Osteocyte (in vitro differentiated cells): ENCODE results near the gene AKAP6. TPM values are rescaled to one million over a fixed set of nuclear protein-coding genes. Genes with fewer than 3 reads are reported as not detected.

Experiments used
- DNase-seq: peaks from one replicate; pipeline ENCODE4 v3.0.0; 2021; ENCODE audit warnings: mixed read lengths; ENCODE audit not compliant: unreplicated experiment; ENCODE audit errors: extremely low spot score
- H3K27ac Mint-ChIP-seq: one replicate; pipeline ENCODE4 v1.8.0; 2021; ENCODE audit warnings: mild to moderate bottlenecking, mixed read lengths; ENCODE audit not compliant: unreplicated experiment
- H3K27me3 Mint-ChIP-seq: one replicate; pipeline ENCODE4 v1.8.0; 2021; ENCODE audit warnings: mixed read lengths; ENCODE audit not compliant: unreplicated experiment
- H3K36me3 Mint-ChIP-seq: one replicate; pipeline ENCODE4 v1.8.0; 2021; ENCODE audit warnings: mixed read lengths; ENCODE audit not compliant: unreplicated experiment
- H3K4me1 Mint-ChIP-seq: one replicate; pipeline ENCODE4 v1.8.0; 2021; ENCODE audit warnings: mixed read lengths; ENCODE audit not compliant: unreplicated experiment
- H3K4me3 Mint-ChIP-seq: one replicate; pipeline ENCODE4 v1.8.0; 2021; ENCODE audit warnings: mild to moderate bottlenecking, moderate library complexity, mixed read lengths; ENCODE audit not compliant: unreplicated experiment
- H3K9me3 Mint-ChIP-seq: one replicate; pipeline ENCODE4 v1.8.0; 2021; ENCODE audit warnings: mixed read lengths; ENCODE audit not compliant: unreplicated experiment
- total RNA-seq: library from RNA; stranded (reverse); gene quantifications from 2 replicates; pipeline ENCODE4 v1.2.1, GENCODE V29; 2021
- TF ChIP-seq, protein P1 (sequence below): fragments of 200-600 bp; sonication (generic); IDR thresholded peaks from 2 replicates; pipeline ENCODE4 v1.5.0; 2021; ENCODE audit warnings: antibody characterized with exemption, mild to moderate bottlenecking, moderate library complexity

Gene AKAP6
- total RNA-seq, 1 donor from 2014 or later: 4.1 TPM

GRCh38 chr14:32650665-32651064 lies 321.6 kb downstream of the AKAP6 start:
- no peaks in the 10 kb centered on the region for H3K36me3 Mint-ChIP-seq
- H3K27me3 Mint-ChIP-seq: no peaks in the 10 kb centered on the region

DNA sequence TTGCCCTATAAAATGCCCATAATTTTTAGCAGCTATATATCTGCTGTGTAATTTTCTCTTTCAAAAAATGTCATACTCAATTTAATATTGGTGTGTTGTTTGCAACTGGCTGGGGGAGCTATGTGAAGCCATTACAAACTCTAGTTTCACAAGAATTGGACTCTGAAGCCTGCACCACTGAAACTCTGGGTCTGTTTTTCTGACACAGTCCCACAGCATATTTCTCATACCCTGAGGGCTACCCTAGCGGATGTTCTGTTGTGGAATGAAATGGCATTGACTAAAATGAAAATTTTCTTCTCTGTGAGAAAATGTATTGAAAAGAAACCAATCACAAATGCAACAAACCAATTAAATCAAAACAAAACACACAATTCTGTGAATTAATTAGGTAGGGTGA lies 325.0 kb downstream of the AKAP6 start:
- TF ChIP-seq, protein P1, sequence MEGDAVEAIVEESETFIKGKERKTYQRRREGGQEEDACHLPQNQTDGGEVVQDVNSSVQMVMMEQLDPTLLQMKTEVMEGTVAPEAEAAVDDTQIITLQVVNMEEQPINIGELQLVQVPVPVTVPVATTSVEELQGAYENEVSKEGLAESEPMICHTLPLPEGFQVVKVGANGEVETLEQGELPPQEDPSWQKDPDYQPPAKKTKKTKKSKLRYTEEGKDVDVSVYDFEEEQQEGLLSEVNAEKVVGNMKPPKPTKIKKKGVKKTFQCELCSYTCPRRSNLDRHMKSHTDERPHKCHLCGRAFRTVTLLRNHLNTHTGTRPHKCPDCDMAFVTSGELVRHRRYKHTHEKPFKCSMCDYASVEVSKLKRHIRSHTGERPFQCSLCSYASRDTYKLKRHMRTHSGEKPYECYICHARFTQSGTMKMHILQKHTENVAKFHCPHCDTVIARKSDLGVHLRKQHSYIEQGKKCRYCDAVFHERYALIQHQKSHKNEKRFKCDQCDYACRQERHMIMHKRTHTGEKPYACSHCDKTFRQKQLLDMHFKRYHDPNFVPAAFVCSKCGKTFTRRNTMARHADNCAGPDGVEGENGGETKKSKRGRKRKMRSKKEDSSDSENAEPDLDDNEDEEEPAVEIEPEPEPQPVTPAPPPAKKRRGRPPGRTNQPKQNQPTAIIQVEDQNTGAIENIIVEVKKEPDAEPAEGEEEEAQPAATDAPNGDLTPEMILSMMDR: no peak
- H3K36me3 Mint-ChIP-seq: no peaks in the 10 kb centered on the region
- no peak overlapping the region for H3K4me3 Mint-ChIP-seq
- no peak overlapping the region for H3K27ac Mint-ChIP-seq
- H3K4me1 Mint-ChIP-seq: peaks cover 2% of the 10 kb centered on the region
- no peaks in the 10 kb centered on the region for H3K9me3 Mint-ChIP-seq
- no peaks in the 10 kb centered on the region for H3K27me3 Mint-ChIP-seq
- DNase-seq: no peak

More at GRCh38 chr14:32650665-32651064, 321.6 kb downstream of the AKAP6 start:
- no peak overlapping the region for H3K27ac Mint-ChIP-seq
- DNase-seq: no peak
- H3K9me3 Mint-ChIP-seq: no peaks in the 10 kb centered on the region
- H3K4me1 Mint-ChIP-seq: peaks cover 2% of the 10 kb centered on the region
- no peak overlapping the region for H3K4me3 Mint-ChIP-seq
- TF ChIP-seq, protein P1: no peak

GRCh38 chr14:32656601-32657000 lies 327.5 kb downstream of the AKAP6 start:
- Mint-ChIP-seq H3K9me3 (no peaks in the 10 kb centered on the region), H3K27ac (no peak overlapping the region), H3K27me3 (no peaks in the 10 kb centered on the region), H3K36me3 (no peaks in the 10 kb centered on the region), H3K4me3 (no peak overlapping the region), H3K4me1 (peaks cover 2% of the 10 kb centered on the region)
- TF ChIP-seq, protein P1: no peak
- no peak for DNase-seq

GRCh38 chr14:32657081-32657480 lies 328.0 kb downstream of the AKAP6 start:
- H3K27me3 Mint-ChIP-seq: no peaks in the 10 kb centered on the region
- no peak for DNase-seq
- no peaks in the 10 kb centered on the region for H3K36me3 Mint-ChIP-seq
- H3K9me3 Mint-ChIP-seq: no peaks in the 10 kb centered on the region
- no peak overlapping the region for H3K27ac Mint-ChIP-seq
- H3K4me1 Mint-ChIP-seq: peaks cover 2% of the 10 kb centered on the region
- TF ChIP-seq, protein P1: no peak
- no peak overlapping the region for H3K4me3 Mint-ChIP-seq

DNA sequence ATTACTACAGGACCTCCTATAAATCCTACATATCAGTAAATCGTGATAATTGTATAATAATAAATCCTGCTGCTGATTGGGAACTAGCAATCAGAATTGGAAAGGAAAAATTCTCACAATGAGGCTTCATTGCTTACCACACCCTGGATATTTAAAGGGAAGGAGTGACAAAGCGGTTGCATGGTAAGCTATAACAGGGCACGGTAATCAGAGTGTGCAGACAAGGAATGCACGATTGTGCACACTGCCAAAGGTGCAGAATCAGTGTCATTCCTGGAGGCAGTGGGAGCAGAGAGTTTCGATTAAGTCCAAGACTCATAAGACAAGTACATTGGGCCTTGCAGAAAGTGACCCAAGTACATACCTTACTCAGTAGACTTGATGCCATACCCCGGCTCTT lies 332.1 kb downstream of the AKAP6 start:
- DNase-seq: no peak
- Mint-ChIP-seq H3K36me3 (no peaks in the 10 kb centered on the region), H3K4me1 (peaks cover 8% of the 10 kb centered on the region), H3K27ac (no peak overlapping the region), H3K27me3 (no peaks in the 10 kb centered on the region), H3K9me3 (no peaks in the 10 kb centered on the region), H3K4me3 (no peak overlapping the region)
- TF ChIP-seq, protein P1: no peak
